Tibial nerve (tissue), 4 donors: ENCODE measurements around the gene RASL11A.

Experiments used
- CTCF ChIP-seq, 5 experiments: fragments of 200-600 bp in 3 of 5; fragments of 450-650 bp in 2 of 5; sonication (generic) in 3 of 5; IDR thresholded peaks; one replicate each; pipeline ENCODE4 v1.5.1; 2016 to 2019; ENCODE audit warnings: antibody characterized with exemption in 5 of 5, mild to moderate bottlenecking in 3 of 5, moderate library complexity in 2 of 5
- EP300 ChIP-seq, 2 donors: sonication (generic); formaldehyde crosslinking; IDR thresholded peaks; one replicate each; pipeline ENCODE4 v1.6.1; 2017; ENCODE audit warnings: antibody characterized with exemption in 2 of 2, mild to moderate bottlenecking in 1 of 2
- POLR2A ChIP-seq, 2 donors: fragments of 450-650 bp; IDR thresholded peaks; one replicate each; pipeline ENCODE4 v1.6.1; 2017; ENCODE audit warnings: antibody characterized with exemption in 2 of 2, mild to moderate bottlenecking in 2 of 2, moderate library complexity in 2 of 2

- TF ChIP-seq CTCF (IDR thresholded peaks at IDR 0.05): no peak
- TF ChIP-seq POLR2A (IDR thresholded peaks at IDR 0.05): no peak
- TF ChIP-seq EP300 (IDR thresholded peaks at IDR 0.05): no peak
Observed at GRCh38 chr13:27269114-27269665, 1.4 kb upstream of the RASL11A start.
